H9 (cell line): ENCODE data around the gene ASTN2. TPM values are rescaled to one million over a fixed set of nuclear protein-coding genes. Genes with fewer than 3 reads are reported as not detected.

ENCODE experiments used
- DNase-seq: peaks from one replicate; pipeline ENCODE4 v3.0.0-alpha.2; 2017
- H2AFZ ChIP-seq: one replicate; pipeline ENCODE4 v1.6.1; 2013; ENCODE audit warnings: mild to moderate bottlenecking, low read length, control low read depth, moderate library complexity
- H2AK5ac ChIP-seq: 2 replicates; pipeline ENCODE4 v1.6.1; 2013; ENCODE audit warnings: low read length, control low read depth, mixed read lengths; ENCODE audit not compliant: insufficient read length
- H2BK120ac ChIP-seq: one replicate; pipeline ENCODE4 v1.6.1; 2013; ENCODE audit warnings: low read depth, mild to moderate bottlenecking, low read length, control low read depth, inconsistent platforms; ENCODE audit not compliant: poor library complexity, severe bottlenecking
- H2BK12ac ChIP-seq: 2 replicates; pipeline ENCODE4 v1.6.1; 2013; ENCODE audit warnings: low read length, control low read depth, mixed read lengths, low read depth; ENCODE audit not compliant: insufficient read length
- H2BK15ac ChIP-seq: 2 replicates; pipeline ENCODE4 v1.6.1; 2013; ENCODE audit warnings: low read depth, low read length, control low read depth
- H2BK20ac ChIP-seq: one replicate; pipeline ENCODE4 v1.6.1; 2013; ENCODE audit warnings: low read depth, mild to moderate bottlenecking, low read length, control low read depth, inconsistent platforms; ENCODE audit not compliant: poor library complexity, severe bottlenecking
- H2BK5ac ChIP-seq: 2 replicates; pipeline ENCODE4 v1.6.1; 2013; ENCODE audit warnings: low read length, control low read depth, mixed read lengths; ENCODE audit not compliant: insufficient read length
- H3K14ac ChIP-seq: 2 replicates; pipeline ENCODE4 v1.6.1; 2013; ENCODE audit warnings: low read length, control low read depth; ENCODE audit not compliant: insufficient read depth
- H3K18ac ChIP-seq: 2 replicates; pipeline ENCODE4 v1.6.1; 2013; ENCODE audit warnings: low read depth, mild to moderate bottlenecking, mixed read lengths, low read length, control low read depth; ENCODE audit not compliant: insufficient read length
- H3K23ac ChIP-seq: 2 replicates; pipeline ENCODE4 v1.6.1; 2013; ENCODE audit warnings: low read length, control low read depth, mixed read lengths, low read depth; ENCODE audit not compliant: insufficient read length
- H3K23me2 ChIP-seq: 2 replicates; pipeline ENCODE4 v1.6.1; 2013; ENCODE audit warnings: low read depth, mild to moderate bottlenecking, mixed read lengths, low read length, control low read depth; ENCODE audit not compliant: insufficient read length, poor library complexity, severe bottlenecking
- H3K27ac ChIP-seq: 2 replicates; pipeline ENCODE4 v1.5.1; 2013; ENCODE audit warnings: low read length, control low read depth, mixed read lengths, low read depth; ENCODE audit not compliant: insufficient read length
- H3K27me3 ChIP-seq: 2 replicates; pipeline ENCODE4 v1.6.1; 2013; ENCODE audit warnings: low read length, control low read depth, inconsistent platforms; ENCODE audit not compliant: insufficient read depth
- H3K4ac ChIP-seq: 2 replicates; pipeline ENCODE4 v1.6.1; 2013; ENCODE audit warnings: low read depth, mild to moderate bottlenecking, control low read depth, inconsistent platforms, low read length, moderate library complexity
- H3K4me1 ChIP-seq: 2 replicates; pipeline ENCODE4 v1.6.1; 2013; ENCODE audit warnings: low read length, control low read depth, inconsistent platforms; ENCODE audit not compliant: insufficient read depth
- H3K4me2 ChIP-seq: 2 replicates; pipeline ENCODE4 v1.6.1; 2013; ENCODE audit warnings: low read length, control low read depth, mixed read lengths; ENCODE audit not compliant: insufficient read length, insufficient read depth
- H3K56ac ChIP-seq: 2 replicates; pipeline ENCODE4 v1.6.1; 2013; ENCODE audit warnings: low read depth, mild to moderate bottlenecking, mixed read lengths, low read length, control low read depth; ENCODE audit not compliant: insufficient read length
- H3K79me1 ChIP-seq: 2 replicates; pipeline ENCODE4 v1.6.1; 2013; ENCODE audit warnings: low read depth, mild to moderate bottlenecking, moderate library complexity, low read length, control low read depth, inconsistent platforms; ENCODE audit not compliant: insufficient read depth, poor library complexity, severe bottlenecking
- H3K79me2 ChIP-seq: 2 replicates; pipeline ENCODE4 v1.6.1; 2013; ENCODE audit warnings: low read length, control low read depth, inconsistent platforms; ENCODE audit not compliant: insufficient read depth
- H3K9ac ChIP-seq: 2 replicates; pipeline ENCODE4 v1.6.1; 2013; ENCODE audit warnings: low read length, control low read depth, mixed read lengths; ENCODE audit not compliant: insufficient read length; ENCODE audit errors: extremely low read depth
- H3K9me3 ChIP-seq: one replicate; pipeline ENCODE4 v1.6.1; 2013; ENCODE audit warnings: low read depth, low read length, inconsistent platforms; ENCODE audit not compliant: control insufficient read depth
- H3T11ph ChIP-seq: one replicate; pipeline ENCODE4 v1.6.1; 2013; ENCODE audit warnings: mild to moderate bottlenecking, low read length, control low read depth, inconsistent platforms
- H4K20me1 ChIP-seq: one replicate; pipeline ENCODE4 v1.6.1; 2013; ENCODE audit not compliant: control insufficient read depth, insufficient read length, insufficient read depth
- H4K5ac ChIP-seq: 2 replicates; pipeline ENCODE4 v1.6.1; 2013; ENCODE audit warnings: low read depth, mild to moderate bottlenecking, mixed read lengths, low read length, control low read depth; ENCODE audit not compliant: insufficient read length
- H4K8ac ChIP-seq: replicated peaks from 2 replicates; pipeline ENCODE4 v1.6.1; 2013; ENCODE audit warnings: low read length, control low read depth, mixed read lengths, low read depth; ENCODE audit not compliant: insufficient read length
- H4K91ac ChIP-seq: 2 replicates; pipeline ENCODE4 v1.6.1; 2013; ENCODE audit warnings: low read depth, mild to moderate bottlenecking, moderate library complexity, mixed read lengths, low read length, control low read depth; ENCODE audit not compliant: insufficient read length
- H3K27ac Mint-ChIP-seq, 3 experiments: 2 replicates in 2 of 3; 3 replicates in 1 of 3; pipeline ENCODE4 v1.8.0; 2020 to 2021; ENCODE audit warnings: mixed read lengths in 3 of 3, mild to moderate bottlenecking in 1 of 3, moderate library complexity in 1 of 3
- H3K27me3 Mint-ChIP-seq: 2 replicates; pipeline ENCODE4 v1.8.0; 2021; ENCODE audit warnings: low read depth, mild to moderate bottlenecking, moderate library complexity, mixed read lengths
- H3K36me3 Mint-ChIP-seq, 3 experiments: 2 replicates in 2 of 3; 3 replicates in 1 of 3; pipeline ENCODE4 v1.8.0; 2020 to 2021; ENCODE audit warnings: low read depth in 3 of 3, mixed read lengths in 3 of 3; ENCODE audit not compliant: insufficient read depth in 1 of 3
- H3K4me1 Mint-ChIP-seq, 2 experiments: 2 replicates each; pipeline ENCODE4 v1.8.0; 2020; ENCODE audit warnings: mixed read lengths in 2 of 2
- H3K4me3 Mint-ChIP-seq, 2 experiments: 2 replicates in 1 of 2; 3 replicates in 1 of 2; pipeline ENCODE4 v1.8.0; 2020 to 2021; ENCODE audit warnings: mild to moderate bottlenecking in 2 of 2, mixed read lengths in 2 of 2, moderate library complexity in 1 of 2
- H3K9me3 Mint-ChIP-seq, 2 experiments: 2 replicates in 1 of 2; 3 replicates in 1 of 2; pipeline ENCODE4 v1.8.0; 2020; ENCODE audit warnings: mild to moderate bottlenecking in 2 of 2, mixed read lengths in 2 of 2, moderate library complexity in 1 of 2
- WGBS: extraction: QIAGEN DNeasy Blood & Tissue Kit; methylation state at CpG from one replicate; pipeline ENCODE4 v1.1.7; 2013; ENCODE audit warnings: missing lambda C conversion rate, low lambda C conversion rate, mixed read lengths; ENCODE audit not compliant: insufficient read length; ENCODE audit errors: extremely low coverage; 5-methylcytosine and 5-hydroxymethylcytosine counted together
- total RNA-seq: library from RNA; stranded (reverse); gene quantifications from 2 replicates; pipeline ENCODE4 v1.2.1, GENCODE V29; 2021
- TF ChIP-seq, protein P1 (sequence below): fragments of 200-600 bp; sonication (generic); conservative IDR thresholded peaks from 3 replicates; pipeline ENCODE4 v1.8.0; 2021; ENCODE audit warnings: antibody characterized with exemption, mild to moderate bottlenecking

Gene ASTN2
- total RNA-seq, 1 experiment from 2014 or later: 9.7 TPM

DNA sequence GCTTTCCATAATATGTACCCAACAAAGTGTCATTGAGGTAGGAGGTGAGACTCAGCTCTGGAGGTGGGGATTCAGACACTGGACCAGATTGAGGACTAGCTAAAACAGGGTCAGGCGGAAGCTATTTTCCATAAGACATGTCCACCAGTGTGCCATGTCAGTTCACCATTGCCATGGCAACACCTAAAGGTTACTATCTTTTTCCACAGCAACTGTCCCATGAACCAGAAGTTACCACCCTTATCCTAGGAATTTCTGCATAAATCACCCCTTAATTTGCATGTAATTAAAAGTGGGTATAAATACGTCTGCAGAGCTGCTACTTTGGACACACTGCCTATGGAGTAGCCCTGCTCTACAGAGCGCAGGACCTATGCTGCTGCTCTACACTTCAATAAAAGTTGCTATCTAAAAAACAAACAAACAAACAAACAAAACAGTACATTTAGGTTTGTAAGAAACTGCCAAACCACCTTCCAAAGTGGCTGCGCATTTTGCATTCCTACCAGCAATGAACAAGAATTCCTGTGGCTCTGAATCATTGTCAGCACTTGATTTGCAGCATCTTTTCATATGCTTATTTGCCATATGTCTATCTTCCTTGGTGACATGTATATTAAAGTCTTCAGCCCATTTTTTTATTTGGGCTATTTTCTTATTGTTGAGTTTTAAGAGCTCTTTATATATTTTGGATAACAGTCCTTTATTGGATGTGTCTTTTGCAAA is 745.7 kb downstream of the ASTN2 start:
- Histone ChIP-seq H3K4me1 (no peaks in the 10 kb centered on the region; the same call in 1 of the 2 replicates), H3K79me1 (no peaks in the 10 kb centered on the region), H3K79me2 (no peaks in the 10 kb centered on the region), H2BK120ac (no peak overlapping the region), H2AFZ (no peak overlapping the region), H2BK20ac (no peak overlapping the region), H3K27me3 (no peaks in the 10 kb centered on the region), H3K4me2 (no peak overlapping the region), H4K91ac (no peak overlapping the region), H3K14ac (no peak overlapping the region), H3K18ac (no peak overlapping the region), H3K23ac (no peak overlapping the region), H3K4ac (no peak overlapping the region), H3T11ph (no peak overlapping the region), H3K9me3 (peaks cover 5% of the 10 kb centered on the region), H3K56ac (no peak overlapping the region), H2BK5ac (no peak overlapping the region), H4K8ac (no peak overlapping the region), H2BK15ac (no peak overlapping the region), H3K9ac (no peak overlapping the region), H3K23me2 (no peaks in the 10 kb centered on the region), H2BK12ac (no peak overlapping the region), H3K27ac (no peak overlapping the region), H2AK5ac (no peak overlapping the region), H4K5ac (no peak overlapping the region), H4K20me1 (no peaks in the 10 kb centered on the region)
- no CpG with 5 or more reads among the region's 4 CpGs for WGBS
- H3K4me3 Mint-ChIP-seq: no peak overlapping the region
- H3K27me3 Mint-ChIP-seq: no peaks in the 10 kb centered on the region
- TF ChIP-seq, protein P1, sequence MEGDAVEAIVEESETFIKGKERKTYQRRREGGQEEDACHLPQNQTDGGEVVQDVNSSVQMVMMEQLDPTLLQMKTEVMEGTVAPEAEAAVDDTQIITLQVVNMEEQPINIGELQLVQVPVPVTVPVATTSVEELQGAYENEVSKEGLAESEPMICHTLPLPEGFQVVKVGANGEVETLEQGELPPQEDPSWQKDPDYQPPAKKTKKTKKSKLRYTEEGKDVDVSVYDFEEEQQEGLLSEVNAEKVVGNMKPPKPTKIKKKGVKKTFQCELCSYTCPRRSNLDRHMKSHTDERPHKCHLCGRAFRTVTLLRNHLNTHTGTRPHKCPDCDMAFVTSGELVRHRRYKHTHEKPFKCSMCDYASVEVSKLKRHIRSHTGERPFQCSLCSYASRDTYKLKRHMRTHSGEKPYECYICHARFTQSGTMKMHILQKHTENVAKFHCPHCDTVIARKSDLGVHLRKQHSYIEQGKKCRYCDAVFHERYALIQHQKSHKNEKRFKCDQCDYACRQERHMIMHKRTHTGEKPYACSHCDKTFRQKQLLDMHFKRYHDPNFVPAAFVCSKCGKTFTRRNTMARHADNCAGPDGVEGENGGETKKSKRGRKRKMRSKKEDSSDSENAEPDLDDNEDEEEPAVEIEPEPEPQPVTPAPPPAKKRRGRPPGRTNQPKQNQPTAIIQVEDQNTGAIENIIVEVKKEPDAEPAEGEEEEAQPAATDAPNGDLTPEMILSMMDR: no peak
- no peaks in the 10 kb centered on the region for H3K4me1 Mint-ChIP-seq
- H3K27ac Mint-ChIP-seq: no peak overlapping the region
- no peak for DNase-seq
- peaks cover 14 to 27% (median 23%) of the 10 kb centered on the region in 3 experiments for H3K36me3 Mint-ChIP-seq
- peaks cover 20 to 23% of the 10 kb centered on the region in 2 experiments for H3K9me3 Mint-ChIP-seq
